Measurements from ENCODE around the gene PIK3R5.

Gene PIK3R5

GRCh38 chr17:8894202-8894671 is 71.3 kb downstream of the PIK3R5 start:
- DNase-seq, result no peak

- DNase-seq, result no peak
Measured at GRCh38 chr17:8893621-8894201, 71.8 kb downstream of the PIK3R5 start.

DNA sequence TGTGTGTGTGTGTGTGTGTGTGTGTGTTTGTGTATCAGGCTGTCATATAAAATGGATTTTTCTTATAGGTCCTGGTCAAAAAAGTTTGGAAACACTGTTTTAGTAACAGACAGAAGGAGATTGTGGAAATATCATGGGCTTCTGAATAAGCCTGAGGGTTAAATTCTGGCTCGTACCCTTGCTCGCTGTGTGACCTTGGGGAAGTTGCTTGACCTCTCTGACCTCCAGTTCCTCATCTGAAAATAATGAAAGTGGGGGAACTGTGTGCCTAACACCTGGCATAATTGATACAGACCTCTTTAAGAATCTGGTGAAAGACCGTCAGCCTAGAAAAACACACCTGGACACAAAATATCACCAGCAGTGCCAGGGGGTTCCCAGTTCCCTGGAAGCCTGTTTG is 72.4 kb downstream of the PIK3R5 start:
- no peak for DNase-seq

DNA sequence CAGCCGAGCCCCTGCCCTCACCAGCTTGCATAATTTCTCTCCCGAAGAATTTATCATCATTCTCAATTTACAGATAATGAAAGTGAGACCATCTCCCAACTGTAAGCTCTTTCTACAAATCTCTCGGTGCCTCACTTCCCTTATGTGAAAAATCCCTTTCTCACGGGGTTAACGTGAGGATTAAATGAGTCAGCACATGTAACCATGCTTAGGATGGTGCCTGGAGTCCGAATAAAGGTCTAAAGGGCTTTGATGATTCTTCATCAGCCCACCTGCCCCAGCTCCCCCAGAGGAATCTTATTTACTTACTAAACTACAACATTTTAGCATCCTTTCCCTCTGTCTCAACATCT is 73.2 kb downstream of the PIK3R5 start:
- no peak for DNase-seq

DNA sequence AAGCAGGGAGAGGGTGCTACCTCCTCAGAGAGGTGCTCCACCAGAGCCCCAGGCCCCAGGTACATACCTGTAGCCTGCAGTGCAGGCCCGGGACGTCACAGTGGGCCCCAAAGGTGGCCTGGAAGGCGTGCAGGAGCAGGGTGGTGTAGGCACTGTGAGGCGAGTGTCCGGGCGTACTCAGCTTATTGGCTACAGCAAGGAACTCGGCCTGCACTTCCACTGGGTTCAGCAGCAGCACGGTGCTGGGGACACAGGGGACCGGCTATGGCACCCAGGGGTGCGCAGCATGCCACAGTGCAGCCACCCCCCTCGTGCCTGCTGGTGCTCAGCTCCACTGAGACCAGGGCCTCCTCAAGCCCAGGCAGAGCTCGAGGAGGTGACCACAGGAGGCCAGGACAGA is 74.8 kb downstream of the PIK3R5 start:
- no peak for DNase-seq

- no peak for DNase-seq
Measured at GRCh38 chr17:8889458-8890210, 75.9 kb downstream of the PIK3R5 start.

- DNase-seq, result no peak
Measured at GRCh38 chr17:8888704-8889302, 76.7 kb downstream of the PIK3R5 start.

DNA sequence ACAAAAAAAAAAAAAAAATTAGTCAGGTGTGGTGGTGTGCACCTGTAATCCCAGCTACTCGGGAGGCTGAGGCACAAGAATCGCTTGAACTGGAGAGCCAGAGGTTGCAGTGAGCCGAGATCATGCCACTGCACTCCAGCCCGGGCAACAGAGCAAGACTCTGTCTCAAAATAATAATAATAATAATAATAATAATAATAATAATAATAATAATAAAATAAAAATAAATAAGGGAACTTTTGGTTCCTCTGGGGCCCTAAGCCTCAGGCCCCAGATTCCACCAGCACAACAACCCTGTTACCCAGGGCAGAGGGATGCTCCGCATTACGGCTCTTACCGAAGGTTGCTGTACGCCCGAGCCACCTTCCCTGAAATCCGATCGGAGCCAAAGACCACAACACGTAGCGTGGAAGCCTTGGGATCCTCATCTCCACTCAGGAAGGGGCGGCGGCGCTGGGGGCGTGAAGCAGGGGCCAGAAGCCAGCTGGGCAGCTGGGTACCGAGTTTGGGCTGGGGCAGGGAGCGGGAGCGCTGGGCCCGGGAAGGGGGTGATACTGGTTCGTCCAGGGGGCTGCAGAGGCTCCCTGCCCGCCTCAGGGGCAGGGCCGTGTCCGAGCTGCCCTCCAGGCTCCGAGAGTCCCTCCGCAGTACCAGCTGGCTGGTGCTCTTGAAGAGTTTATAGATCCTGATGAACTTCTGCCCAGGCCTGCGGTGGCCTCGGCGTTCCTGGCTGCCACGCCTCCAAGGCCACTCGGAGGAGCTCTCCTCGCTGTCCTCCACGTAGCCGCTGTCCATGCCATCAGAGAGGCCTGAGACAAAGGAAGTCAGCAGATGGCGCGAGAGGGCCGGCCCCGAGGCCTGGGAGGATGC is 77.4 kb downstream of the PIK3R5 start:
- DNase-seq, result no peak

GRCh38 chr17:8887301-8887700 is 78.2 kb downstream of the PIK3R5 start:
- DNase-seq, result no peak

DNA sequence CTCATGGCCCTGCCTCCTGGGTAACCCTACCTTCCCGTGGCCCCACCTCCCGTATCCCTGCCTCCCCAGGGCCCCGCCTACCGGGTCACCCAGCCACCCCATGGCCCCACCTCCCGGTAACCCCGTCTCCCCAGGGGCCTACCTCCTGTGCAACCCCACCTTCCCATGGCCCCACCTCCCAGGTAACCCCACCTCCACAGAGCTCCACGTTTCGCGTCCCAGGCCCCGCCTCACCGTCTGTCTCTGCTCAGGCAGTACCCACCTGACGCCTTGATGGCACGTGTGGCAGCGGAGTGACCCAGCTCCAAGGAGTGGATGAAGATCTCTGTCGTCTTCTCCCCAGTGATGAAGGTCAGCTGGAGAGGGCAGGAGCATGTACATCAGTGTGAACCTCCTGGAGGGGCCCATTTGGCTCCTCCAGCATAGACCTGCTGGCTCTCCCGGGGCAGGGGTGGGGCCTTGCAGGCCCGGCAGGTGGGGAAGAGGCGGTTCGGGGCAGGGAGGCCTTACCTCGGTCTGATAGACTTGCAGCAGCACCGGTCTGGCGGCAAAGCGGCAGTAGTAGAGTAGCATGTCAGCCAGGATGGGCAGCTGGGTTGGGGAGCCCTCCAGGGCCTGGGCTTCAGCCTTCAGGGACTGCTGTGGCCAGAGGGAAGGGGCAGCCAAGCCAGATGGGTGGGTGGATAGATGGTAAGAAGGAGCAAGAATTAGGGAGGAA is 79.4 kb downstream of the PIK3R5 start:
- no peak for DNase-seq

GRCh38 chr17:8885163-8885966 is 80.1 kb downstream of the PIK3R5 start:
- peak; percentile 50 to 61 for DNase-seq

GRCh38 chr17:8884336-8884990 is 81.0 kb downstream of the PIK3R5 start:
- no peak for DNase-seq

DNA sequence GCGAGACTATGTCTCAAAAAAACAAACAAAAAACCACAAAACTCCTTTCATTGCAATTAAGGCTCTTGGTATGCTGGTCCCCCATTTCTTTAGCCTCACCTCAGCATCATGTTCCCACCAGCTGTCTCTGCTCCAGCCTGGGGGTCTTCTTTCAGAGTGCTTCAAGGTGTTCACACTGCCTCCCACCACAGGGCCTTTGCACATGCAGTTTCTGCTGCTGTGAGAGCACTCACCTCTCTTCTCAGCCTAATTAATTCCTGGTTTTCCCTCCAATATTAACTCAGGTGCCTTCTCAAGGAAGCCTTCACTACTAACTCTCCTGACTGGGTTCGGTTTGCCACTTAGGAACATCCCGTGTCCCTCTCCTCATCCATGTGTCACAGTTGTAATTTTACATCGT is 82.2 kb downstream of the PIK3R5 start:
- DNase-seq, result no peak

- DNase-seq, result no peak
Measured at GRCh38 chr17:8881606-8882005, 83.9 kb downstream of the PIK3R5 start.

GRCh38 chr17:8880466-8880865 is 85.0 kb downstream of the PIK3R5 start:
- no peak for DNase-seq

GRCh38 chr17:8879410-8879809 is 86.1 kb downstream of the PIK3R5 start:
- DNase-seq, result no peak

GRCh38 chr17:8877984-8878383 is 87.5 kb downstream of the PIK3R5 start:
- no peak for DNase-seq

DNA sequence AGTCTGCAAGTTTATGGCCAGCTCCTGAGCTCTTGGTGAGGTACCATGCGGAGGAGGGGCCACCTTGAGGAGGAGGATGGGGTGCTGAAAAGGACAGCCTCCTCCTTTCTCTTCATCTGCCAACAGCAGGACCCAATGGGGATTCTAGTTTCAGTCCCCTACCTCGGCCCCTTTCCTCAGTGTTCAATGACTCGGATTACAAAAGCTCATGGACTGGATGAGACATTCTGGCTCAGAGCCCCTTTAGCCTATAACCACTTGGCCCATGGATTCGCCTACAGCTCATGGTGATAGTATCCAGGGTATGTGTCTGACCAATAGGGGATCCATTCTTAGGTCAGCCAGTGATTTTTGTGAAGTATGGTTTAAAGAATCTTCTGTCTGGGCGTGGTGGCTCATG is 89.5 kb downstream of the PIK3R5 start:
- no peak for DNase-seq

GRCh38 chr17:8875436-8875835 is 90.1 kb downstream of the PIK3R5 start:
- DNase-seq, result no peak

DNA sequence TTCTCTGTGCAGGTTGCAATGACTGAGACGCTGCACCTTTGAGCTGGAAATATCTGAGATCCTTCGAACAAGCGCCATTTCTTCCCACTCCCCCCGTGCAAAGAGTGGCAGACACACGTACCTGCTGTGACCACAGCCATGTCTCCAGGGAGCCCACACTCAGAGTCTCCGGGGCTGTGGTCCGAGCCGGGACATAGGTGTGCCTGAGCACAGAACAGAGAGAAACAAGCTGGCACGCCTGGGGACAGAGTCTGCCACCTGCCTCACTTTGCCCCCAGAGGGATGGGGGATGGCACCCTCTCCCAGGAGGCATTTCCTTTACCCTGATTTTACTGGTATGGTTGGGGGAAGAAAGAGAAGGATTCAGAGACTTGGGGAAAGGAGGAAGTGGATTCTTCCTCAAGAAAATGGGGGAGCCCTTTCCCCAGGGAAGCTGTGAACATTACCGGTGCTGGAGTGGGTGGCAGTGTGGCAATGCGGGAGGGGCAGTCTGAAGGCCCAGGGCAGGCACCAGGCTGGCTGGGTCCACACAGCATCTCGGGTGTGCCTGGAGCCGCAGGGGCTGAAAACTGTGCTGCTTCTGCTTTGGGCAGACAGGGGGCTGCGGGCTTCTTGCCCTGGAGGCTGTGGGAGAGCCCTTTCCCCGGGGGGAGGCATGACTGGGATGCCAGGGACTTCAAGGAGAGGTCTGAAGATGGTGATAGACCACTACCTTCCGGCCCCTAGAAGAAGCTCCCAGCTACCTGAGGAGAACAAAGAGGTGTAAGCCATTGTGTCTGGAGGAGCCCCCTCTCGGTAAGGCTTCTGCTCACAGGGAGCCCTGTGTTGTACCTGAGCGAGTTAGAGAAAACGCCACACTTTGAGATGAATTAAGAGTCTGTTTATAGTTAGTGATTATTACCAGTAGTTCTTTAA is 91.4 kb downstream of the PIK3R5 start:
- no peak for DNase-seq
